ENCODE measurements around the gene STK11IP. TPM values are rescaled to one million over a fixed set of nuclear protein-coding genes. Genes with fewer than 3 reads are reported as not detected.
A peak's percentile ranks its signal among the peaks of the same experiment; 100 is the strongest.

The STK11IP gene
- total and polyA plus RNA-seq, 2 of the 13 experiments (the other 11 are each of a cell fraction or from before 2014, with no cell fraction given): 12.8 to 24.0 TPM

GRCh38 chr2:219597552-219598307 is at the start of gene STK11IP (continued):
- TF ChIP-seq REST (IDR thresholded peaks at IDR 0.05; ENCODE audit: borderline replicate concordance in 1 of 2, low read depth in 1 of 2, low read length in 2 of 2) (peak in 1 of 2 experiments; percentile 81; a peak in 3 of 4 replicates), HHEX (CRISPR knock-in tag; IDR thresholded peaks at IDR 0.05) (no peak), AFF4 (CRISPR knock-in tag; IDR thresholded peaks at IDR 0.05) (peak; percentile 72; the same call in 1 of the 2 replicates), SALL1 (CRISPR knock-in tag; IDR thresholded peaks at IDR 0.05) (peak; percentile 59), ZC3H4 (CRISPR knock-in tag; IDR thresholded peaks at IDR 0.05; ENCODE audit: borderline replicate concordance) (no peak), ZNF615 (CRISPR knock-in tag; IDR thresholded peaks at IDR 0.05; ENCODE audit: borderline replicate concordance) (0 out of 2 replicates have a peak, but pooled peaks have one; percentile 31), HOXA5 (CRISPR knock-in tag; IDR thresholded peaks at IDR 0.05) (peak; percentile 41; the same call in 1 of the 2 replicates), ZNF446 (CRISPR knock-in tag; IDR thresholded peaks at IDR 0.05) (no peak), KAT7 (CRISPR knock-in tag; IDR thresholded peaks at IDR 0.05; ENCODE audit: borderline replicate concordance) (peak; percentile 95; the same call in 1 of the 2 replicates), MED8 (CRISPR knock-in tag; IDR thresholded peaks at IDR 0.05; ENCODE audit: insufficient replicate concordance) (peak; percentile 85), MXD1 (CRISPR knock-in tag; IDR thresholded peaks at IDR 0.05) (peak; percentile 47; the same call in 1 of the 2 replicates), PCBP1 (IDR thresholded peaks at IDR 0.05; ENCODE audit: borderline replicate concordance, low read depth, low read length) (peak; percentile 85; the same call in 1 of the 2 replicates), SMAD9 (CRISPR knock-in tag; IDR thresholded peaks at IDR 0.05) (no peak), E2F2 (CRISPR knock-in tag; IDR thresholded peaks at IDR 0.05; ENCODE audit: borderline replicate concordance) (no peak)

All from HepG2 (cell line).